GM19328 (cell line): Measurements from ENCODE around the gene PPP4R2.
"Not testable (repeated sequence)": the region's sequence is repeated elsewhere in the genome, so short reads cannot be mapped to it uniquely, and the experiment has no call there.

ENCODE experiments used
- ATAC-seq: cut with Tn5 transposase; IDR thresholded peaks from one replicate; pipeline ENCODE4 v1.9.1; 2021; ENCODE audit warnings: mild to moderate bottlenecking, moderate library complexity; ENCODE audit not compliant: unreplicated experiment

Gene PPP4R2

GRCh38 chr3:72976281-72976741 lies 20.3 kb upstream of the PPP4R2 start:
- no peak for ATAC-seq

GRCh38 chr3:72977060-72977808 lies 19.4 kb upstream of the PPP4R2 start:
- no peak for ATAC-seq

DNA sequence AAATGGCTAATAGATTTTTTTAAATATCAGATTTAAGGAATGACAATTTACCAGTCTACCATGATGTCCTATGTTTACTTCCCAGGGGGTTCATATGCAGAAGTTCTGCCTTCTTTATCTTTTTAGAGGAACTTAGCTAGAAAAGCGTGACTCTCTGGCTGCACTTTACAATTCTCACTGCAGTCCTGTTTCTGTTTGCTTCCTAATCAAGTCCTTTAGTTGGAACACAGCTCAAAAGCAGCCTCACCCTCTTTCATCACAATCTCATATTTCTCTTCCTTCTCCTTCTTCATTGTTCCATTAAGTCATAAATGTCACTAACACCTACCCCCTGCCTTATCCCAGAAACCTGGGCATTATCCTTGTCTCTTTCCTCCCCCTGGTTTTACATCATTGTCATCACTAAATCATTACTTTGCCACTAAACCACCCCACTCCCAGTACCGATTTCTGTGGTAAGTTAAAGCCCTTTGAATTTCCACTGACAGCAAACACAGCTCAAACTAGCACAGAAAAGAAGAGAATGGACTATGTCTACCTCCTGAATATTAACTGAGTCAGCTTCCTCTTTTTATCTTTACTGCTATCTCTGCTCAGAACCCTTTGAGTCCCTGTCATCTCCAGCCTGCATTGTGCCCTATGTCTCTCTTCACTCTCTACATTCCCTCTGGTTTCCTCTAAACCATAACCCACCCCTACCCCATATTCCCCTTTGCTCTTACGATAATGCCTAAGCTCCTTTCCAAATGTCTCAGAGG lies 13.8 kb upstream of the PPP4R2 start:
- no peak for ATAC-seq

DNA sequence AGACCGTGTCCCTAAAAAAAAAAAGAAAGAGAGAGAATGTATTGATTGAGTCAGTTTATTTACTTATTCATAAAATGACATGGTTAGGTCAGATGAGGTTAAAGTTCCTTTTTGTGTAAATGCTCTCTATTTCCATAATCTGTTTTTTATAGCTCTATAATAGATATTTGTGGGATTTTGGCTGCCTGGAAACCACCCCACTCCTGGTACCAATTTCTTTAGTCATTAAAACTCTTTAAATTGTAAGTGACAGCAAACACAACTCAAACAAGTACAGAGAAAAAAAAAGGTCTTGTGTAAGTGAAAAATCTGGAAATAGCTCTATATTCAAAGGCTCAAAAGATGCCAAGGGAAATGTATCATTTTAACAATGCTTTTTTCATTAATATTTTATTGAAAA lies 11.0 kb upstream of the PPP4R2 start:
- no peak for ATAC-seq

DNA sequence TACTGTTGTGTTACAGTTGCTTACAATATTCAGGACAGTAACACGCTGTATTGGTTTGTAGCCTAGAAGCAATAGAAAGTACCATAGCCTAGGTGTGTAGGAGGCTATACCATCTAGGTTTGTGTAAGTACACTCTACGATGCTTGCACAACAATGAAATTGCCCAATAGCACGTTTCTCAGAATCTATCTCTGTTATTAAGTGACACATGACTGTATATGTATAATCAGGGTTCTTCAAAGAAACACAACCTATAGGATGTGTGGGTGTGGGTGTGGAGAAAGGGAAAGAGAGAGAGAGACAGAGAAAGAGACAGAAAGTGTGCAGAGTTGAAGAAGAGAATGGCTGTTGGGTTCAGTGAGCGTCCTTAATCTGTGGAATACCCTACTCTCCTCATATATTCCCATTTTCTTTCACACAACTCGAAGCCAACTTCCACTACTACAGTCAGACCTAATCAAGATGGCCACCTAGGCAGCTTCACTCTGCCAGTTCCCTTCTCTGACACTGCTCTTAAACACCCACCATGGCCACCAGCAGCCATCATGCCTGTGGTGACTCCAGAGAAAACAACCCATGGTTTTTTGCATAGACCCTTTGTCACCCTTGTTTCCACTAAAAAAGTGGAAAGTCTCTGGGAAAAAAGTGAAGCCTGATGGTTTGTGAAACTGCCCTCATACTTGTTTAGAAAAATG lies 5.8 kb upstream of the PPP4R2 start:
- ATAC-seq: no peak

GRCh38 chr3:72991522-72991921 lies 5.1 kb upstream of the PPP4R2 start:
- ATAC-seq: no peak

DNA sequence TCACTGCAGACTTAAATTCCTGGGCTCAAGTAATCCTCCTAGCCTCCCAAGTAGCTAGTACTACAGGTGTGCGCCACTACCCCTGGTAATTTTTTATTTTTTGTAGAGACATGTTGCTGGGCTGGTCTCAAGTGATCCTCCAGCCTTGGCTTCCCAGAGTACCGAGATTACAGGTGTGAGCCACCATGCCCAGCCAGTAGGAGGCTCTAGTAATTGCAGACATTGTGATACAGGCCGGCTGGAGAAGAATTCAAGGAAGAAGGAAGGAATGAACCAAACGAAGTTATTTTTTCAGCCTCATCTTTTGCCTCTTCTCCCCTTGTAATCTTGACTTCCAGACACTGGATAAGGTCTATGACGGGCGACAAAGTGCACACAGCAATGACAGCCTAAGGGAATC lies 3.2 kb upstream of the PPP4R2 start:
- ATAC-seq: no peak

- no peak for ATAC-seq
Measured at GRCh38 chr3:72995337-72995736, 1.3 kb upstream of the PPP4R2 start.

DNA sequence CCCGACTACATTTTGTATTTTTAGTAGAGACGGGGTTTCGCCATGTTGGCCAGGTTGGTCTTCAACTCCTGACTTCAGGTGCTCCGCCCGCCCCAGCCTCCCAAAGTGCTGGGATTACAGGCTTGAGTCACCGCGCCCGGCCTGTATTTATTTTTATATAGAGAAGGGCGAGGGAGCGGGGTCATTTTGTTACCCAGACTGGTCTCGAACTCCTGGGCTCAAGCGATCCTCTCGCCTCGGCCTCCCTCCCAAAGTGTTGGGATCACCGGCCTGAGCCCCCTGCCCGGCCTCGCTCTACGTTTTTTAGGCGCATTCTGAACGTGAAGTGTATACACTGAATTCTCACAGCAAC lies 514 bp upstream of the PPP4R2 start:
- ATAC-seq: no peak

- no peak for ATAC-seq
Measured at GRCh38 chr3:72997421-72997961, 880 bp downstream of the PPP4R2 start.

DNA sequence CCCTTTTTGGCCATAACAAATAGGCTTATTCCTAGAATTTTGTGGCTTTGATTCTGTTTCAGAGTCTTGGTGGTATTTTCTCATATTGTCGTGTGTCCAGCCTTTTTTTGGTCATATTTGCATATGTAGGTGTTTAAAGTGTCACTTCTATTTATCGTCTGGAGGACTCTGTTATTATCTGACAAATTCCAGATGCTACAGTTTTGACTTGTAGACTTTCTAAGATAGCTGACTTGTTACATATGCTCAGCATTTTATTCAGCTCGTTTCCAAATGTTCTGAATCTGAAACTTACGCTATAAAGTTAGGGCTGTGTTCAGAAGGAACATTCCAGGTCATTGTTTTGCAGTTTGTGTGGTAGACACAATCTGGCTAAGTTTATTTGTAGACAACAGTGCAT lies 1.9 kb downstream of the PPP4R2 start:
- no peak for ATAC-seq

GRCh38 chr3:72999951-73000350 lies 3.3 kb downstream of the PPP4R2 start:
- no peak for ATAC-seq

DNA sequence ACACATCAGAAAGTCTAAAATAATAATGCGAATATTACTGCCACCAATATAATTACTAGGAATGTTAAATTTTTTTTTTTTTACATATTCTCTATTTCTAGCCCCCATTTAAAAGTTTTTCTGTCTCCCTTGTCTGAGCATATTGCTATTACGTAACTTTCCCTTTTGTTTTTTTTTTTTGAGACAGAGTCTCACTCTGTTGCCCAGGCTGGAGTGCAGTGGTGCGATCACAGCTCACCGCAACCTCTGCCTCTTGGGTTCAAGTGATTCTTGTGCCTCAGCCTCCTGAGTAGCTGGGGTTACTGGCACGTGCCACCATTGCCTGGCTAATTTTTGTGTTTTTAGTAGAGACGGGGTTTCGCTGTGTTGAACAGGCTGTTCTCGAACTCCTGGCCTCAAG lies 6.4 kb downstream of the PPP4R2 start:
- ATAC-seq: not testable (repeated sequence)

DNA sequence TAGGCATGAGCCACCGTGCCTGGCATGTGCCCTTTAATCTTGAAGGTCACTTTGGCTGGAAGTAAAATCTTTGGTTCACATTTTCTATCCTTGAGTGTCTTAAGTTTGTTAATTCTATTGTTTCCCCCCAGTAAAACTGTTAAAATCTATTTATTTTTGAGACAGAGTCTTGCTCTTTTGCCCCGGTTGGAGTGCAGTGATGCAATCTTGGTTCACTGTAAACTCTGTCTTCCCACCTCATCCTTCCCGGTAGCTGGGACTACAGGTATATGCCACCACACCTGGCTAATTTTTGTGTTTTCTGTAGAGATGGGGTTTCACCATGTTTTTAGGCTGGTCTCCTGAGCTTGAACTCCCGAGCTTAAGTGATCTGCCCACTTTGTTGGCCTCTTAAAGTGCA lies 7.7 kb downstream of the PPP4R2 start:
- no peak for ATAC-seq

- ATAC-seq: no peak
Measured at GRCh38 chr3:73007992-73008712, 11.5 kb downstream of the PPP4R2 start.

DNA sequence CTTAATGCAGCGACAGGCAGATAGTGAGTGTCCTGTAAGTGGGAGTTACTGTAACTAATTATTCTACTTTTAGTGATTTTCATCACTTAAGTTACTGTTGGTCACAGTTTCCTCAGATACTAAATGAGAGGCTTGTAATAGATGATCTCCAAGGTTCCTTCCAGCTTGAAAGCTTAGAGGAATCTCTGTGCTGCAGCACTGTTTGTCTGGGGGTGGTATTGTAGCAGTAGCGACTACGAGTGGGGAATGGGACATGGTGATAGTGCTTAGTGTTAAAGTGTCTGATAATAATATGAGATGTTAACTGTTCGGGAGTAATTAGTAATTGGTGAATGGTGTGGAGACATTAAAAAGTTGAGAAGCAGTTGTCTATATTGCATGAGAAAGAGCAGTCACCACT lies 12.4 kb downstream of the PPP4R2 start:
- ATAC-seq: no peak

DNA sequence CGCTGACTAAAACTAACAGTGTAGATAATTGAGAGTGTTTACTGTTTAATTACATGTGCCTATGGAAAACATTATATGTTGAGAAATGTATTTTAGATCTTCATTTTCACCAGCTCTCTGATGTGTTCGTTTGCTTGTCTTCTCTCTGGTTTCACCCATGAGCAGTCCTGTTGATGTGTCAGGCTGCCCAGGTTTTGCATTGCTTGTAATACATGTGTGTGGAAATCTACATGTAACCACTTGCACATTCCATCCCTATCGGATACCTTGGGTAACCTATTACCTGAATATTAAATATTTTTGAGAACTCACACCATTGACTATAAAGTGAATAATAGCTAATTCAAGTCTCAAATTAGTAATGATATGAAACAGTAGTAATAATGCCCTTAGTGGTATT lies 13.1 kb downstream of the PPP4R2 start:
- ATAC-seq: no peak

DNA sequence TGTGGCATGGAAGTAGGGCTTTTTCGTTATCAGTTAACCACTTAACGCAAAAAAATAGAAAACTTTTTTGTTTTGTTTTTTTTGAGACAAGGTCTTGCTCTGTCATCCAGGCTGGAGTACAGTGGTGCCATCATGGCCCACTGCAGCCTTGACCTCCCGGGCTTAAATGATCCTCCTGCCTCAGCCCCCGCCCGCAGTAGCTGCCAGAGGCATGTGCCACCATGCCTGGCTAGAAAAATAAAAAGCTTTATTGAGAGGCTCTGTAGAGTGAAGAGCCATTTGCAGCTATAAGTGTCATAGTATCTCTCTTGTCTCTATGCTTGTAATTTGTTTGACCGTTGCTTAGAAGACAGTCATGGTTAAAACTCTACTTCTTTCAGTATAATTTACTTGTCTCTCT lies 13.5 kb downstream of the PPP4R2 start:
- no peak for ATAC-seq

DNA sequence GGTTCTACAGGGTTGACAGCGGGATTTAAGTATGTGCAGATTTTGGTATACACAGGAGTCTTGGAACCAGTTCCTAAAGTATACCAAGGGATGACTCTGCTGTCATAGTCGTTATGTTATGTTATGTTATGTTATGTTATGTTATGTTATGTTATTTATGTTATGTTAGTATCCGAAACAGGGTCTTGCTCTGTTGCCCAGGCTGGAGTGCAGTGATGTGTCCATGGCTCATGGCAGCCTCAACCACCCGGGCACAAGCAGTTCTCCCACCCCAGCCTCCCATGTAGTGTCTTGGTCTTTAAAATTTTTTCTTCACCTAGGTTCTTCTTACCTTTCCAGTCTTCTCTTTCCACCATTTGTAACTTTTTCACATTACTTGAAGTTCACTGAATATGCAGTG lies 21.7 kb downstream of the PPP4R2 start:
- no peak for ATAC-seq

GRCh38 chr3:73018790-73019441 lies 22.3 kb downstream of the PPP4R2 start:
- ATAC-seq: no peak
